ENCODE measurements around the gene HSBP1L1. TPM values are rescaled to one million over a fixed set of nuclear protein-coding genes. Genes with fewer than 3 reads are reported as not detected.

The HSBP1L1 gene
- total and polyA plus RNA-seq, 2 of the 13 experiments (the other 11 are each of a cell fraction or from before 2014, with no cell fraction given) = 22.6 to 45.1 TPM

- no peak for TF ChIP-seq RERE (CRISPR knock-in tag; IDR thresholded peaks at IDR 0.05; ENCODE audit: low read depth)
- no peak for TF ChIP-seq CAMTA2 (CRISPR knock-in tag; IDR thresholded peaks at IDR 0.05; ENCODE audit: borderline replicate concordance)
- TF ChIP-seq RARG (CRISPR knock-in tag; IDR thresholded peaks at IDR 0.05; ENCODE audit: low read depth) = no peak
- no peak for TF ChIP-seq MZF1 (CRISPR knock-in tag; IDR thresholded peaks at IDR 0.05; ENCODE audit: borderline replicate concordance)
- no peak for TF ChIP-seq TRAFD1 (CRISPR knock-in tag; IDR thresholded peaks at IDR 0.05; ENCODE audit: borderline replicate concordance)
- no peak for TF ChIP-seq ZNF20 (CRISPR knock-in tag; IDR thresholded peaks at IDR 0.05)
- no peak for TF ChIP-seq ZNF343 (CRISPR knock-in tag; IDR thresholded peaks at IDR 0.05)
- peak; percentile 18 for TF ChIP-seq ASH2L (IDR thresholded peaks at IDR 0.05; ENCODE audit: insufficient read length, low read depth, low read length)
- peak; percentile 39 for TF ChIP-seq ZNF18 (CRISPR knock-in tag; IDR thresholded peaks at IDR 0.05; ENCODE audit: insufficient replicate concordance)
- no peak for TF ChIP-seq ZSCAN5A (CRISPR knock-in tag; IDR thresholded peaks at IDR 0.05; ENCODE audit: borderline replicate concordance)
- no peak for TF ChIP-seq ZNF577 (CRISPR knock-in tag; IDR thresholded peaks at IDR 0.05; ENCODE audit: borderline replicate concordance, low read depth)
- TF ChIP-seq MXD4 (CRISPR knock-in tag; IDR thresholded peaks at IDR 0.05) = peak; percentile 51; the same call in 1 of the 2 replicates
- no peak for TF ChIP-seq KDM5A (IDR thresholded peaks at IDR 0.05; ENCODE audit: borderline replicate concordance, low read length)
- TF ChIP-seq NONO (IDR thresholded peaks at IDR 0.05) = no peak
- TF ChIP-seq NONO (CRISPR knock-in tag; conservative IDR thresholded peaks at IDR 0.05) = peak; percentile 44; the same call in 1 of the 2 replicates
- TF ChIP-seq PHF5A (CRISPR knock-in tag; IDR thresholded peaks at IDR 0.05; ENCODE audit: low read depth, unreplicated experiment) = no peak
- TF ChIP-seq ATF7-NPFF (CRISPR knock-in tag; IDR thresholded peaks at IDR 0.05; ENCODE audit: low read depth) = no peak
- no peak for TF ChIP-seq ZNF33B (CRISPR knock-in tag; IDR thresholded peaks at IDR 0.05)
Observed at GRCh38 chr18:79985172-79985571, 20.7 kb downstream of the HSBP1L1 start (continued).

Measured in HepG2 (cell line).